Measurements from ENCODE around the gene C6orf47. TPM values are rescaled to one million over a fixed set of nuclear protein-coding genes. Genes with fewer than 3 reads are reported as not detected.

Gene C6orf47
- total and polyA plus RNA-seq, 2 of the 8 experiments (the other 6 are each of a cell fraction or from before 2014, with no cell fraction given) = 4.7 to 14.6 TPM

GRCh38 chr6:31634969-31635575 is 25.5 kb downstream of the C6orf47 start (continued):
- TF ChIP-seq CHD7 (IDR thresholded peaks at IDR 0.05; ENCODE audit: insufficient replicate concordance, low read length) (no peak), JUN (IDR thresholded peaks at IDR 0.05; ENCODE audit: low read depth, low read length) (no peak), SIX5 (IDR thresholded peaks at IDR 0.05; ENCODE audit: low read depth, low read length) (no peak), SP4 (IDR thresholded peaks at IDR 0.05; ENCODE audit: low read length) (no peak)
